NCI-H1092 (cell line): Measurements from ENCODE around the gene FLT3.
"Not testable (repeated sequence)": the region's sequence is repeated elsewhere in the genome, so short reads cannot be mapped to it uniquely, and the experiment has no call there.

Experiments
- DNase-seq: peaks from one replicate; lab custom pipeline; 2025; lab: John Stamatoyannopoulos, UW

Gene FLT3

DNA sequence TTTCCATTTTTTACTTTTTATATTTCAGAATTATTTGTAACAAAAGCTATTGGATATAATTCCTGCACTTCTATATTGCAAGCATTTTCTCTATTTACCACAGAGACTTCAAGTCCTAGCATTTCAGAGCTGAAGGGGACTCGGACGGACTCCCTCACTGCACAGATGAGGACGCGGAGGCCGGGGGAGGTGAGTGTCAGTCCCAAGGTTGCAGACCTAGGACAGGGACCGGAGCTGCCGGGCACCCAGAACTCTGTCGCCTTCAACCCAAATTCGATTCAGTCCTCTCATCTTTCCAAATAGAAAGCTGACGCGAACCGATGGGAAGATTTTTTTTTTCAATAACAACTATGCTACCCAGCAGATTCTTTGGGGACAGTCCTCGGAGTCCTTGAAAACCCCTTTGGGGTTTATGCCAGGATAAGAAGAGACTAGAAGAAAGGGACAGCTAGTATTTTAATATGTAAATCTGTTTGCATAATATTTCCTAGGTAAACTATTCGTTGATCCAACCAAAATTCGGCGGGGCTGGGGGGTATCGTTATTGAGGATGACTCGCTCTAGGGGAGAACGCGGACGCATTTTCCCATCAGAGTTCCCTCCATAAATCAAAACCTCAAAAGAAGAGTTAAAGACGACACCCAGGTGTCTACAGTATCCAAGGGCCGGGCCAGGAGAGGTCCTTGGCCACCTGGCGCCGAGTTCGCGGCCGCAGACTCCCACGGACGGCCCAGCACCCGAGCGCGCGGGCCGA lies 803 bp downstream of the FLT3 start:
- no peak for DNase-seq

DNA sequence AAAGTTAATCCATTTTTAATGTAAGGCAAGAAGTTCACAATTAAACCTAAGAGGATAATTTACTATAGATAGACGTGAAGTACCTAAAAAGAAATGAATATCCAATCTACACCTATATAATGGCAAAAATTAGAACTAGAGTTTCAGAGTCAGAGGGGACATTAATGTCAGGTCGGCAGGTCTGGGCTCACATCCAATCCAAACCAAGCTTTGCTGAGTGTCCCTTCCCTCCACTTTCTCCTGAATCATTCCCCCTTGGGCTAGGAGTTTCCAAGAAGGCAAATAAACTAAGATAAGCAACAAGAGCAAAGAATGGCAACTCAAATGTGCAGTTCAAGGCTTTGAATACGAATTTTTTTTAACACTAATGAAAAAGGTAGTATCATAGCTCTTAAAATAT lies 2.9 kb downstream of the FLT3 start:
- DNase-seq: no peak

DNA sequence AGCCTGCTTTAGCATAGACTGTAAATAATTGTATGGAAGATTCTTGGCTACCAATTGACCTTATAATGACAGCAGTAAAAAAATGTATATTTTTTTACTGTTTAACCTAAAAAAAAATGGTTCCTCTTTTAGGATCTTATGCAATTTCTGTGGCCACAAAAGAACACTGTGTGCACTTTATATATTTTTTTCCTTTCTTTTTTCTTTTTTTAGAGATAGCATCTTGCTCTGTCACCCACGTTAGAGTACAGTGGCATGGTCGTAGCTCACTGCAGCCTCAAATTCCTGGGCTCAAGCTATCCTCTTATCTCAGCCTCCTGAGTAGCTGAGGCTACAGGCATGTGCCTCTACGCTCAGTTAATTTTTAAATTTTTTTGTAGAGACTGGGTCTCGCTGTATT lies 6.1 kb downstream of the FLT3 start:
- DNase-seq: no peak

DNA sequence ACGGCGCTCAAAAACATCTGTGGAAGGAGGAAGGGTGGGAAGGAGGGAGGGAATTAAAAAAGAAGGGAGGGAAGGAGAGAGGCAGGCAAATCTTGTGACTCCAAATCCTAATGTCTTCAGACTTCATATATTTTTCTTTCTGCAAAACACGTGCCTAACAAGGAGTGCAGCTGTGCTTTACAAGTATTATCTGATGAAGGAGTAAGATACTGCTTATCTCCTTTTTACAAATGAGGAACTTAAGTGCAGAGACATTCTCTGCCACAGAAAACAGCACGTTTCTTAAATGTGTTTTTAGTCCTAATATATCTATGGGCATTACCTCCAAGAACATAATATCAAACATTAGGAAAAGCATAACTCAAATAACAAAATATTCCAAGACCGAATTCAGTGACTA lies 6.5 kb downstream of the FLT3 start:
- no peak for DNase-seq

DNA sequence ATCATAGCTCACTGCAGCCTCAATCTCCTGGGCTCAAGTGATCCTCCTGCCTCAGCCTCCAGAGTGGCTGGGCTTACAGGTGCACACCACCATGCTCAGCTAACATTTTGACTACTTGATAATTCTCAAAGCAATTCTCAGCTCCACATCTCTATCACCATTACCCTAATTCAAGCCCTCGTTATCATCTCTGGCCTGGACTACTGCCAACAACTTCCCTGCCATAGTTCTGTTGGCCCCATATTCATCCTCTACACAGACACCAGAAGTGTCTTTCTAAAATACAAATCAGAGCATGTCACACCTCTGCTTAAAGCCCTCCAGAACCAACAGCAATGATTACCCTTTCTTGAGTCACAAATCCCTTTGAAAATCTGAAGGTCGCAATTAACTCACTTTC lies 7.9 kb downstream of the FLT3 start:
- no peak for DNase-seq

DNA sequence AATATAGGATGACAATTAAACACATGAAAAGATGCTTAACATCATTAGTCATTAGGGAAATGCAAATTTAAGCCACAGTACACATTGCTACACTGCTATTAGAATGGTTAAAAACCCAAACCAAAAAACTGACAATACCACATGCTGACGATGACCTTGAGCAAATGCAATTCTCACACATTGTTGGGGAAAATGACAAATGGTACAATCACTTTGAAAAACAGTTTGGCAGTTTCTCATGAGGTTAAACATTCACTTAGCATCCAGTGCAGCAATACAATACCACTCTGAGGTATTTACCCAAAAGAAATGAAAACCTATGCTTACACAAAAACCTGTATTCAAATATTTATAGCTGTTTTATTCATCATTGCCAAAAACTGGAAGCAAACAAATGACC lies 11.3 kb downstream of the FLT3 start:
- no peak for DNase-seq

DNA sequence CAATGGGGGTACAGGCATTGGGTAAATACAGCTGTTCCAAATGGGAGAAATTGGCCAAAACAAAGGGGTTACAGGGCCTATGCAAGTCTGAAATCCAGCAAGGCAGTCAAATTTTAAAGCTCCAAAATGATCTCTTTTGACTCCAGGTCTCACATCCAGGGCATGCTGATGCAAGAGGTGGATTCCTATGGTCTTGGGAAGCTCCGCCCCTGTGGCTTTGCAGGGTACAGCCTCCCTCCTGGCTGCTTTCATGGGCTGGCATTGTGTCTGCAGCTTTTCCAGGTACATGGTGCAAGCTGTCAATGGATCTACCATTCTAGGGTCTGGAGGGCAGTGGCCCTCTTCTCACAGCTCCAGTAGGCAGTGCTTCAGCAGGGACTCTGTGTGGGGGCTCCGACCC lies 22.6 kb downstream of the FLT3 start:
- not testable (repeated sequence) for DNase-seq

DNA sequence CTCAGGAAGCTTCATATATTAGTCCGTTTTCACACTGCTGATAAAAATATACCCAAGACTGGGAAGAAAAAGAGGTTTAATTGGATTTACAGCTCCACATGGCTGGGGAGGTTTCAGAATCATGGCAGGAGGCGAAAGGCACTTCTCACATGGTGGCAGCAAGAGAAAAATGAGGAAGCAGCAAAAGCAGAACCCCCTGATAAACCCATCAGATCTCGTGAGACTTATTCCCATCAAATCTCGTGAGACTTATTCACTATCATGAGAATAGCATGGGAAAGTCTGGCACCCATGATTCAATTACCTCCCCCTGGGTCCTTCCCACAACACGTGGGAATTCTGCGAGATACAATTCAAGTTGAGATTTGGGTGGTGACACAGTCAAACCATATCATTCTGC lies 23.1 kb downstream of the FLT3 start:
- DNase-seq: no peak

DNA sequence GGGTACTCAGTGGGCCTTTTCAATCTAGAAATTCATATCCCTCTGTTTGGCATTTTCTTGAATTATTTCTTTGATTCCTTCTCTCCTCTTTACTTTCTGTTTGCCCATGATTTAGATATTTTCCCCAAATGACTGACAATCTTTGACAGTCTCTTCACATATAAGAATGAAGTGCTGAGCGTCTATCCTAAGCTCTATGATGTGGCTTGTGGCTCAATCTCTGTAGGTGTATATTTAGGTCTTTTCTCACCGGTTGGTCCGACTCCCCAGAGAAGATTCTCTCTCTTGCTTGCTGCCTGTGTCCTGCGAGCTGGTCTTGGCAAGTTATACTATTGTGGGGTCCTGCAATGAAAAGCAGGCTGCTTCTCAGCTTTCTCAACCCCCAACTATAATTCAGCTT lies 29.0 kb downstream of the FLT3 start:
- DNase-seq: no peak

DNA sequence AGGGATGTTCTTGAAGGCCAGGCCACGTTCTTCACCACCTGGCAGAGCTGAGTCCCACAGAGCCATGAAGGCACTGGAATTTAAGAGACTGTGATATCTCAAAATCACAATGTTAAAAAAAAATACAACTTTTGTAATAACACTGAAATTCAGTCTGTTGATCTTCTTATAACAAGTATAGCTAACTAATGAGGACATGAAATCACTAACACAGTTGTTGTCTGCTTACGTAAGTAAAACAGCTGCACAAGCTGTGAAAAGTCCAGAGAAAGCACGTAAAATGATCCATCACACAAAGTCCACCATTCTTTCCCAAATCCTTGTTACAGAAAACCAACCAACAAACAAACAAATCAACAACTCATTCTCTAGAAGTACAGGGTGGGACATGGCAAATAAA lies 32.9 kb downstream of the FLT3 start:
- no peak for DNase-seq

DNA sequence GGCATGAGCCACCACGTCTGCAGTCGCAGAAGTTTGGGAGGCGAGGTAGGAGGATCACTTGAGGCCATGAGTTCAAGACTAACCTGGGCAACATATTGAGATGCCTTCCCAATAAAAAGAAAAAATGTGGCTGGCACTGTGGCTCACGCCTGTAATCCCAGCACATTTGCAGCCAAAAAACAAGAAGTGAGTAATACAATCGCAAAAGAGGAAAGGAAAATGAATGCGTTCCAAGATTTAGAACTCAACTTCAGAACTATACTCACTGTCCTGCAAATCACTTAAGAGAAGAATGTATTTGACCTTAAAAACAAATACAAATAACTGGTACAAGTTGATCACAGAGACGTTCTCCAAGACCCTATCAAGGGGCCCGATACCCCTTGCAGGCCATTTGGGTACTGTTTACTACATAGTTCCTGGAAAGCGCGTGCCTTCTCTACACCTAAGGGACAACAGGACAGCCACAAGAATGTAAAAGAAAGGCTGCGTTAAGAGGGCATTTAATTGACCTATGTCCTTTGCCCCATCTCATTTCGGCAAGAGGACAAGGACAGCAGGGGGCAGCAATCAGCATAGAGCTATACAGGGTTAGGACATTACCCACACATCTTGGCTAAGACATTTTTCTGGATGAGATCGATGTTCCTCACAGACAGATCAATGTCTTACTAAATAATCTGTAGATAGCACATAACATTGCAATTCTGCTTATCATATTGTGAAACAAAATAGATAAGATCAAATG lies 41.3 kb downstream of the FLT3 start:
- DNase-seq: no peak

DNA sequence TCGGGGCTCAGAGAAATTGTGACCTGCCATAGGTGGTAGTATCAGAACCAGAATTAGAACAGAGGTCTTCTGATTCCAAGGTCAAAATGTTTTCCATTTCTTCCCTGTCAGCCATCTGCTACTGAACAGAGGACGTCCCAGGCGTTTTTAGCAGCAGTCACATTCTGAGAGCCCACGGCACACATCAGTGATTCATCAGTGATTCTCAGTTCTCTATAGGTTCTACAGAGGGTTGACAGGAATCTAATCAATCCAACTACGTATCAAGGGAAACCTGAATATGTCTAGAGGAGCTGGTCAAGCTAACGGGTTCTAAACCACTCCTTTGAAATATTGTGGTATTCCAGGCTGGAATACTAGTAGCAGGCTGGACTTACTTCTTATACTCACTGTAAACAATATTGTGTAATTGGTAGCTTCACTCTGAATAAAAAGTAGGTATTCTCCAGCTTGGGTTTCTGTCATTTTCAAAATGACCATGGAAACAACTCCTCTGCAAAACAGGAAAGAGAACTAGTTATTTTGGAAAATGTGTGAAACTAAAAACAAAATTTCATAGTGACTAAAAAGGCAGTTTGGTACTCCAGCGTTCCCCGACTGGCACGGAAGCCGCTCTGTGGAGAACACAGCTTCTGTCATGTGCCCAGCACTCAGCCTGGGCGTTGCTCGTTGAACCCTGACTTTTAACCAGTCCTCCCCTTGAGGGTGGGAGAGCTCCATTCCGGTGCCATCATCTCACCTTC lies 43.2 kb downstream of the FLT3 start:
- DNase-seq: no peak

DNA sequence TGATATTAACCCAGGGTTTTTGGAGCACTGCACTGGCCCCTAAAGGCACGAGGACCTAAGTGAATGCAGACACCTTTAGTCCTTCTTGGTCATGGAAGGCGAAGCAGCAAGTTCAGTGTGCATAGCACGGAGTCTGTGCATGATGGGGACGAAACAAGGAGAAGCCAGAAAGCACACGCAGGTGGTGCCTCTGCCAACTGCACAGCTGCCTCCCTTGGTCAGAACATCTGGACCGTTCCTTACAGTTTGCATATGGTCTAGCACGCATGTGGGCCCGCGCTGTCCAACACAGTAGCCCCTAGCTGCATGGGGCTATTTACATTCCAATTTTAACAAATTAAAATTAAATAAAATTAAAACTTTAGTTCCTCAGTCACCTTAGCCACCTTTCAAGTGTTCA lies 44.0 kb downstream of the FLT3 start:
- DNase-seq: no peak

DNA sequence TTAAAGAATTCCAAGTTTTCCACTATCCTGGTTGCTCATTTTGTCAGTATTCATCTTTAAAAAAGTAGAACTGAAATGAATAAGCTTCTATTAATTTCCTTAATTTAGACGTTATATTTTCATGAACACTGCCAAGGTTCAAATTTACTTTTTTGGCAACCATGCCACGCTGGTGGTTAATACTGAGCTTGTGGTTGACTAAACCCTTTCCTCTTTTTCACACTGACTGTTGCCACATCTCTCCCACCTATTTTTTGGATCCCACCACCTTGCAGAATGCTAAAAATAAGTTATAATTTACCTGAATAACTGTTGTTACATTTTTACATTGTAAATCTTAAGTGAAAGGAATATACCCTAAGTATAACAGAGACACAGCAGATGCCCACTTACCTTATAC lies 45.0 kb downstream of the FLT3 start:
- DNase-seq: no peak

DNA sequence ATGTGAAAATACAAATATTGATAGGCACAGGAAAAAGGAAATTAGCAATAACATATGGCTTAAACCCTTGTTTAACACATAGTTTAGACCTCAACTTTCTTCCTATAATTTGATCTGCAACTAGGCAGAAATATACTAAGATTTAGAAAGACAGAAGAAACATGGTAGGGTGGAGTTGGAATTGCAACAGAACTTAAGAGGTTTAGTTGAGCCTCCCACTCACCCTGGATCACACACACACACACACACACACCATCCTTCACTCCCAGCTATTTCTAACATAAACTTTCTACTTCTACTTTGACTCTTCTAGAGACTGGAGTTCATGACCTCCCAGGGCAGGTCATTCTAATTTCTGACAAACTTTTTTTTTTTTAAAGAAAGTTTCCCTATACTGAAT lies 47.4 kb downstream of the FLT3 start:
- no peak for DNase-seq

DNA sequence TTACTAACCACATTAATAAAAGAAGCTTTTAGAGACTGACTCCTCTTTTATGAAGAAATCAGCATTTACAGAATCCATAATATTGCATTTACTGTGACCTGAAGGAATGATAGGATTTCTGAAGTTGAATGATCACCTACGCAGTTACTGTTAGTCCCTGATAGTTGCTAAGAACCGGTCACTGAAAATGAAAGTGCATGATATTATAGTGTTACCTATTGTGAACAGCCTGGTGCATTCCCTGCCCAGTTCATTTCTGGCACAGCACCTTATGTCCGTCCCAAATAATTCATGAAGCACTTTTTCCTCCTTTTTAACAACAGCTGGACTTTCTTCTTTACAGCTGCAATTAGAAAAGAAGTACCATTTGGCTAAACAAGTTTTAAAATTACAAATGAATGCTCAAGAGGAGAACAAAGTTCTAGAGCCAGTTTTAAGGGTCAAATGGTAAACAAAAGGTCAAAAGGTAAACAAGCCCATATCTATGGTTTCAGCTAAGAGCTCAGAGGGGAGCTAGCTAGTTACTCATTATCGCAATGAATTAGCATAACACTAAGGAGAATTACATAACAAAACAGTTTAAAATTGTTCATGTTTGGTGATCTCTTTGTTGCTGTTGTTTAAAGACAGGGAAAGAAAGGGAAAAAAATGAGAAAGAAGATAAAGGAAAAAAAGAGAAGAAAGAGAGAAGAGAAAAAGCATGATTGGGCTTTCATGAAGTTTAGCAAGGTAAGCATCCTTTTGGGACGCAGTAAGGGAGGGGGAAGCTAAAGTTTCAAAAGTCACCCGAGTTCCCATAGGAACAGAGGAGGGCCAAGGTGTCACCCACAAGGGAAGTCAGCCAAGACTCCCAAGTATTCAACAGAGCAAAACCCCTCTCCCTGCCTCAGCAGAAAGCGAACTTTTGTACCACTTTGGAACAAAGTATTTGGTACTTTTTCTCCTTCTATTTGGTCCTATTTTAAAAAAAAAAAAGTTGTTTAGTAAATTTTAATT lies 50.2 kb downstream of the FLT3 start:
- no peak for DNase-seq

DNA sequence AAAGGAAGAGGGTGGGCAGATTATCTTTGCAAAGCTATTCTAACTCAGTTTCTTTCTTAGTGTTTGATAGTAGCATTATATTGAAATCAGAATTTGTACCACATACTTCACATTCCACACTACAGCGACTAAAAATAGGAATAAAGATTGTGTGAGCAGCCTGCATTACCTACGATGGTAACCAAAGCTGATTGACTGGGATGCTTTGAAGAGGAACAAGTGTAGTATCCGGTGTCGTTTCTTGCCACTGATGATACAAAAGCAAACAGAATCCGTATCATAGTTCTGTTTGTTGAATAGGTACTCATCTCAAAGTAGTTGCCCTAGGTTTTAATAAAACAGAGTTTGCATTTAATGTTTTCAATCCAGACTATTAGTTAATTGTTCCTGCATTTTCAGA lies 51.2 kb downstream of the FLT3 start:
- DNase-seq: no peak

DNA sequence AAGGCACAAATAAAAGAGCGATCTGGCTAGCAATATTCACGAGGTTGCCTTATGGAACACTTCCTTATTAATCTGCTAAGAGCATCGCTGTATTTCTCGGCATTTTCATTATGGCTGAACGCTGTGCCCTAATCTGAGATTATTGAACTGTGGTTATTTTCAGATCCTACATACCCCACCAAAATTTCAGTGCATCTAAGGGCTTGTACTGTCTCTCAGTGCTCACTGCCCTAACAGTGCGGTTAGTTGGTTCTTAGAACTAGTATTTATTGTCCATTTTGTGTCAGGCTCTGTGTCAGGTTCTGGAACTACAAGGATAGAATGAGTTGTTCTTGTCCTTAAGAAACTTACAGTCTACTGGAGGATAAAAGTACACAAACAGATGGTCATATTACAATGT lies 51.6 kb downstream of the FLT3 start:
- no peak for DNase-seq

DNA sequence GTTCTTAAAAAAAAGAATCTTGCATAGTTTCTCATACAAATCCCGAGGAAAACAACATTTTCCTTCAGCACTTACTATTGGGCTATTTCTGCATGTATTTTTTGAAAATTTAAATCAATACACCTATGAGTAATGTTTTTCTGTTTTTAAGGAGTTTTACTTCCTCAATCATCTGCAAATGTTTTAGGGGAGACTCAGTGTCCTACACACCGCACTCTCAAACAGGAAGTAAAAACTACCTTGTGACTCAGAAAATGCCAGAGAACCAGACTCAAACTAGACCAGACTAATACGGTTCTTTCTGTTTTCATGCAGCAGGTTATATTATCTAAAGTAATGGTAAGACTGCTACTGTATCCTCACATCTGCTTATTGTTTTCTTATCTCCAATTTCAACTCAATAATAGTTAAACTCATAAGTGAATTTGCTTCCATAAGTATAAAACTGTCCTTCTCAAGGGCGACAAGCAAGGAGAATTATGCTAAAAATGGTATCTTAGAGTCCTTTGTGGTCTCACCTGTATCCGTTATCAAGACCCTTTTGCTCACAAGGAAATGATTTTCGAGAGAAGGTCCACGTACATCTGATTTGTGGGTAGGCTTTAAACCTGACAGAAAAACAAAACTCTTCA lies 52.5 kb downstream of the FLT3 start:
- no peak for DNase-seq

DNA sequence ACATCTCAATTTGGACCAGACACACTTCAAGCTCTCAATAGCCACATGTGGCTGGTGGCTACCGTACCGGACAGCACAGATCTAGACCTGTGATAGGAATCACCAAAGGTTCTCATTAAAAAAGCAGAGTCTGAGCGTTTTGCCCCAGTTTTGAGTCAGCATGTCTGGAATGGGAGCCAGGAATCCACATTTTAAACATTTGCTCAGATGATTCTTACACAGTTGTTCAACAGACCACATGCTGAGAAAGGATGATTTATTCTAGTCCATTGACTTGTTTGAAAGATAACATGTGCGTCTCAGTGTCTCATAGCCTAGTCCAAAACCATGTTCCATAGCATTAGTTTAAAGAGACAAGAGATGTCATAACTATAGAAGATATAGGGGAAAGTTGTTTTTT lies 53.4 kb downstream of the FLT3 start:
- no peak for DNase-seq

DNA sequence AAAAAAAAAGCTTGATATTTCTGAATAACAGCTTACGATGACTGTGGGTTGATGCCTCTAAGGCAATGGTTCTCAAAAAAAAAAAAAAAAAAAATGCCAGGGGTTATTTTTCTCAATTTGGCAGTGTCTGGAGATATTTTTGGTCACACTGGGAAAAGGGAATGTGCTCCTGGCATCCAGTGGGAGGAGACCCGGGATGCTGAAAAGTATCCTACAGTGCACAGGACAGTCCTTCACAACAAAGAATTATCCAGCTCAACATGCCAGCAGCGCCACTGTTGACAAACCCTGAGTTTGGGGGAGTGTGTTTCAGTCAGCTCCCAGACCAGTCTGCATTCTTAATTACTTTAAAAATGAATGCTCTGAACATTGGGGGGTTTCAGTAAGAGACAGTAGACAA lies 54.5 kb downstream of the FLT3 start:
- DNase-seq: no peak
